ENCODE measurements around the gene NKTR. TPM values are rescaled to one million over a fixed set of nuclear protein-coding genes. Genes with fewer than 3 reads are reported as not detected.

Gene NKTR
- total and polyA plus RNA-seq, 9 donors: 26.2 to 114 (median 79.8) TPM

DNA sequence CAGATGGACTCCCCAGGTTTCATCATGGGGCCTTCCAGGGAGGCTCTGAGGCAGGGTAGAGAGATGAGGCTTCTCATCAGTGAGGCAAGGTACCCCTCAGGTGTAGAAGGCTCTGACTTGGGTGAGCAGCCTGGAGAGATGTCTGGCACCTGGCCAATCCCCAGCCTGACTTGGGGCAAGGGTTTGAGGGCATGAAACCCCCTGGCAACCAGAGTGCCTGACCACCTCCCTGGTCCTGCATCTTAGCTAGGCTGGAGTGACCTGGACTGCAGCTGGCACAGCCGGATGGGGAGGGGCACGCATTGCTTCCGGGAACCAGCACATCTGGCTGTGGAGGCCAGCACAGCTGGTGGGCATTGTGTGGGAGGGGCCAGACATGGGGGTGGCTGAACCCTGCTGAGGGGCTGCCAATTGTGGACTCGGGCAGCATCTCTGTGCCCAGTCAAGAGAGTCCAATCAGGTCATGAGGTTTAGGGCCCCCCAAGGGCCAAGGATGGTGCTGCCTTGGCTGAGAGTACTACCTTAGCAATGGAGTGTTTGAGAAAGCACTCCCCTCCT lies 54.9 kb downstream of the NKTR start:
- Histone ChIP-seq H3K27ac (peak overlapping the region; percentile 95 to 98), H3K36me3 (no peaks in the 10 kb centered on the region), H3K4me3 (peak overlapping the region; percentile 88), H3K27me3 (no peaks in the 10 kb centered on the region), H3K4me1 (ENCODE audit: insufficient read depth) (peaks cover 16% of the 10 kb centered on the region), H3K9me3 (no peaks in the 10 kb centered on the region)
- 26 to 46% (median 29%) methylated on average over 4 of the region's 4 CpGs for WGBS, 3 donors
- intact Hi-C loops (cut with DNase I): loop anchor here in 1 of 4 donors (10.0 kb wide), 1 partner anchor 89 kb away; no protein-coding TSS in a partner anchor
- TF ChIP-seq EP300 (IDR thresholded peaks at IDR 0.05) (no peak), POLR2A (IDR thresholded peaks at IDR 0.05) (no peak)
- TF ChIP-seq, protein P1, sequence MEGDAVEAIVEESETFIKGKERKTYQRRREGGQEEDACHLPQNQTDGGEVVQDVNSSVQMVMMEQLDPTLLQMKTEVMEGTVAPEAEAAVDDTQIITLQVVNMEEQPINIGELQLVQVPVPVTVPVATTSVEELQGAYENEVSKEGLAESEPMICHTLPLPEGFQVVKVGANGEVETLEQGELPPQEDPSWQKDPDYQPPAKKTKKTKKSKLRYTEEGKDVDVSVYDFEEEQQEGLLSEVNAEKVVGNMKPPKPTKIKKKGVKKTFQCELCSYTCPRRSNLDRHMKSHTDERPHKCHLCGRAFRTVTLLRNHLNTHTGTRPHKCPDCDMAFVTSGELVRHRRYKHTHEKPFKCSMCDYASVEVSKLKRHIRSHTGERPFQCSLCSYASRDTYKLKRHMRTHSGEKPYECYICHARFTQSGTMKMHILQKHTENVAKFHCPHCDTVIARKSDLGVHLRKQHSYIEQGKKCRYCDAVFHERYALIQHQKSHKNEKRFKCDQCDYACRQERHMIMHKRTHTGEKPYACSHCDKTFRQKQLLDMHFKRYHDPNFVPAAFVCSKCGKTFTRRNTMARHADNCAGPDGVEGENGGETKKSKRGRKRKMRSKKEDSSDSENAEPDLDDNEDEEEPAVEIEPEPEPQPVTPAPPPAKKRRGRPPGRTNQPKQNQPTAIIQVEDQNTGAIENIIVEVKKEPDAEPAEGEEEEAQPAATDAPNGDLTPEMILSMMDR (IDR thresholded peaks at IDR 0.05): no peak
- peak; percentile 51 to 78 (median 71) for DNase-seq

DNA sequence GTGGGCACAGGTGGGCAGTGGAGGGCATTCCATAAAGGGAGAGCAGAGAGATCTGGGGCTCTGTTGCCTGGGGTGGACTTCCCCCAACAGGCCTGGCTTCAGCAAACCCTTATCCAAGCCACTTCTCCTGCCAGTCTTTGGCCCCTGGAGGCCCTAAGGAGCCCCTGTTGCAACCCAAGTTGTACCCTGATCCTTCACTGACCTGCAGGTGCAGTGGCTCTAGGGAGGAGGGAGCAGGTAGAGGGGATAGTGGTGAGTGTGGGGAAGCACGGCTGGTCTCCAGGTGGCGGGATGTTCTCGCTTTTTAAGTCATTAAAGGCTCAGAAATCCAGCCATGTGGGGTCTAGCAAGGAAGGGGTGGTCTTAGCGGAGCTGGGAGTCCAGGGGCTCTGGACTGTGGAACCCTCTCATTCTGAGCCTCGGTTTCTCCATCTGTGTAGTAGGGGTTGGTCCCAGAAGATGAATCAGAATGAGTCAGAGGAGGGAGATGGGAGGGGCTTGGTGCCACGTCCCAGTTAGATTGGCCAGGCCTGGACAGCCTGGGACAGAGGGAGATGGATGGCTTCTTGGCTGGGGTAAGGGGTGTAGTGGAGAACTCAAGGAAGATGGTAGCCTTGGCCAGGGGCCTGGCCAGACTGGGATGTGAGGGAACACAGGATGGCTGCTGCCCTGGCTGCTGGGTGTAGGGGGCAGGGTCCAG lies 55.6 kb downstream of the NKTR start:
- no peaks in the 10 kb centered on the region for H3K36me3 ChIP-seq
- no peaks in the 10 kb centered on the region for H3K27me3 ChIP-seq
- H3K4me1 ChIP-seq (ENCODE audit: insufficient read depth): peaks cover 16% of the 10 kb centered on the region
- H3K4me3 ChIP-seq: no peak overlapping the region
- WGBS, 3 donors: 77 to 85% (median 82%) methylated on average over 6 of the region's 6 CpGs
- peak overlapping the region in 1 of 2 donors; percentile 95 for H3K27ac ChIP-seq
- intact Hi-C loops (cut with DNase I): loop anchor here in 1 of 4 donors (10.0 kb wide), 1 partner anchor 89 kb away; no protein-coding TSS in a partner anchor
- H3K9me3 ChIP-seq: no peaks in the 10 kb centered on the region
- TF ChIP-seq POLR2A (IDR thresholded peaks at IDR 0.05) (no peak), EP300 (IDR thresholded peaks at IDR 0.05) (no peak)
- TF ChIP-seq, protein P1 (IDR thresholded peaks at IDR 0.05): no peak
- peak in 3 of 5 donors; percentile 18 to 45 (median 31) for DNase-seq

DNA sequence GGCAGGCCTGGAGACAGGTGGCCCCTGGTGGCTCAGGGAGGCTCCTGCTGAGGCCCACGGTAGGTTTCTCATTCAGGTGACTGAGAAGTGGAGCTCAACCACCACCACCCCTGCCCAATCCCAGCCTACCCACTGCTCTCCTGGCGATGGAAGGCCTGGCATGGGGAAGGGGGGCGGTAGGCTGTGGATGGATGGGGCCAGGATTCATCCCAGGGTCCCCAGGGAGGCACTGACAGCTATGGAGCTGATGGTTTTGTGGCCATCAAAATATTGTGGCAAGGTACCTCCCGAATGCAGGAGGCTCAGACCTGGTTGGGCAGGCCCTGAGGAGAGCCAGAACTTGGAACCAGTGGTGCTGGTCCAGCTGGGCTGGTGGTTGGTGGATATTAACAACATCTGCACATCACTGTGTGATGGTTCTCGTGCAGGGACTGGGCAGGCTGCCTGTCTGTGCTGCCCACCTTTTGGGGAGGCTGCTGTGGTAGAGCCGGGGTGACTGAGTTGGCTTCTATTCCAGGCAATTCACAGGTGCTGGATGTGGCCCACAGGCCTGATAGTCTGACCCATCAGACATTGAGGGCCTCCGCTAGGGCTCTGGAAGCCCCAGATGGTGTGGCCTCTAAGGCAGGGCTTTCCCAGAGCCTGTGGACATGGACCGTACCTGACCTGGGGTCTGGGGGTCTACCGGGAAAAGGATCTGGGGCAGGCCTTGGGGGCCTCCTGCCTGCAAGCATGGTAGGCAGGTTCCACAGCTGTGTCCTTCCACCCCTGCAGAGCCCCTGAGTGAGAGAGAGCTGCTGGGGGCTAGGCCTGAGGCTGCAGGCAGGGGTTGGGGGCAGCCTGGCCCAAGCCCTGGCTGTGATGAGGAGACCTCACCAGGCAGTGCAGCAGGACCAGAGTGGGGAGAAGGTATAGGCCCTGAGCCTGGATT lies 56.5 kb downstream of the NKTR start:
- peak in 2 of 5 donors; percentile 10 to 21 for DNase-seq
- intact Hi-C loops (cut with DNase I): loop anchor here in 1 of 4 donors (10.0 kb wide), 1 partner anchor 88 kb away; no protein-coding TSS in a partner anchor
- H3K36me3 ChIP-seq: no peaks in the 10 kb centered on the region
- H3K4me3 ChIP-seq: no peak overlapping the region
- WGBS, 3 donors: 80 to 89% (median 87%) methylated on average over 8 to 9 of the region's 9 CpGs
- TF ChIP-seq, protein P1 (IDR thresholded peaks at IDR 0.05): no peak
- TF ChIP-seq EP300 (IDR thresholded peaks at IDR 0.05) (no peak), POLR2A (IDR thresholded peaks at IDR 0.05) (no peak)
- no peaks in the 10 kb centered on the region for H3K9me3 ChIP-seq
- no peaks in the 10 kb centered on the region for H3K27me3 ChIP-seq
- H3K27ac ChIP-seq: no peak overlapping the region
- H3K4me1 ChIP-seq (ENCODE audit: insufficient read depth): peaks cover 14% of the 10 kb centered on the region

DNA sequence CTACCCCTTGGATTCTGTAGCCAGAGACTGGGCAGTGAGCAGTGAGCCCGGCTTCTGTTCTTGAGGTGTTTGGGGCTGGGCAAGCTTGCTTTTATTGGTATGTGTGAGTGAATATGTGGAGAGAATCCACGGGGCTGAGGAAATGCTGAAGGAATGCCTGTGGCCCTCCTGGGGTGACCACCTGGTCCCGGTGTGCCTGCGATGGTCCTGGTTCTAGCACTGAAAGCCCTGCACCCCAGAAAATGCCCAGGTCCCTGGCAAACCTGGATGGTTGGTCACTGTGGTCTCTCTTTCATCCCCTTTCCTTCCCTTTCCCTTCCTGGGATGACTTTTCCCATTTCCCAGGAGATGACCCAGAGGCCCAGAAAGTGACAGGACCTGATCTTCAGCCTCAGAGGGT lies 57.2 kb downstream of the NKTR start:
- Histone ChIP-seq H3K9me3 (no peaks in the 10 kb centered on the region), H3K36me3 (no peaks in the 10 kb centered on the region), H3K4me1 (ENCODE audit: insufficient read depth) (peaks cover 9% of the 10 kb centered on the region), H3K4me3 (no peak overlapping the region), H3K27ac (no peak overlapping the region), H3K27me3 (no peaks in the 10 kb centered on the region)
- no peak for DNase-seq
- WGBS, 3 donors: 61 to 86% (median 65%) methylated on average over 4 of the region's 4 CpGs
- intact Hi-C loops (cut with DNase I): loop anchor here in 1 of 4 donors (10.0 kb wide), 1 partner anchor 87 kb away; no protein-coding TSS in a partner anchor
- no peak for TF ChIP-seq EP300 (IDR thresholded peaks at IDR 0.05)
- no peak for TF ChIP-seq POLR2A (IDR thresholded peaks at IDR 0.05)
- TF ChIP-seq, protein P1 (IDR thresholded peaks at IDR 0.05): no peak
